Measurements from ENCODE around the gene FAM83C.

Gene FAM83C

DNA sequence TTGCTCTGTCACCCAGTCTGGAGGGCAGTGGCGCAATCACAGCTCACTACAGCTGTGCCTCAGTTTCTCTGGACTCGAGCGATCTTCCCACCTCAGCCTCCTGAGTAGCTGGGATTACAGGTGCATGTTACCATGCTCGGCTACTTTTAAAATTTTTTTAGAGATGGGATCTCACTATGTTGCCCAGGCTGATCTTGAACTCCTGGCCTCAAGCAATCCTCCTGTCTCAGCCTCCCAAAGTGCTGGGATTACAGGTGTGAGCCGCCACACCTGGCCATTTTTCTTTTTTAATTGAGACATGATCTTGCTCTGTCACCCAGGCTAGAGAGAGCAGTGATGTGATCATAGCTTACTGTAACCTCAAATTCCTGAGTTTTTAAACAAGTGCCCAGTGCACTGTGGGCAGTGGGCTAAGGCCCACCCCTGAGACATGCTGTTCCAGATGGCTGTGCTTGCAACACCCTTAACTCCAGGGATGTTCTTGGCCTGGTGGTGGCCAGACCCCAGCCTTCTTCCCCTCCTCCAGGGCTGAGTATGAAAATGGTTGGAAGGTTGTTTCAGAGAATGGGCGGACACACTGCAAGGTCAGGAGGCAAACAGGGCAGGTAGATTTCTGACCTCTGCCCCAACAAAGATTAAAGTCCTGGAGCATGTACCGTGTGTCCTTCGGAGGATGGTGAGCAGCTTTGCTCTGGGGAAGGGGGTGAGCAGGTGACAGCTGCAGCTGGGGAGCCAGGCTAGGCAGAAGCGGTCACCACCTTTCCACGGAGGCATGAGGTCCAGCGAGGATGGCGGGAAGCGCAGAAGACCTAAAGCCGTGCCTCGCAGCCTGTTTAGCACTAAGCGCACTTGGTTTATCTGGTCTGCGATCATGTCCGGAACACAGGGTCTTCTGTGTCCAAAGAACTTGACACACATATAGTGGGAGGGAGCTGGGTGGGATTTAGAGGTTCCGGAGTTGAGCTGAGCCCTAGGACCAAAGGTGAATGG is 1.4 kb upstream of the FAM83C start:
- TF ChIP-seq, protein P1, sequence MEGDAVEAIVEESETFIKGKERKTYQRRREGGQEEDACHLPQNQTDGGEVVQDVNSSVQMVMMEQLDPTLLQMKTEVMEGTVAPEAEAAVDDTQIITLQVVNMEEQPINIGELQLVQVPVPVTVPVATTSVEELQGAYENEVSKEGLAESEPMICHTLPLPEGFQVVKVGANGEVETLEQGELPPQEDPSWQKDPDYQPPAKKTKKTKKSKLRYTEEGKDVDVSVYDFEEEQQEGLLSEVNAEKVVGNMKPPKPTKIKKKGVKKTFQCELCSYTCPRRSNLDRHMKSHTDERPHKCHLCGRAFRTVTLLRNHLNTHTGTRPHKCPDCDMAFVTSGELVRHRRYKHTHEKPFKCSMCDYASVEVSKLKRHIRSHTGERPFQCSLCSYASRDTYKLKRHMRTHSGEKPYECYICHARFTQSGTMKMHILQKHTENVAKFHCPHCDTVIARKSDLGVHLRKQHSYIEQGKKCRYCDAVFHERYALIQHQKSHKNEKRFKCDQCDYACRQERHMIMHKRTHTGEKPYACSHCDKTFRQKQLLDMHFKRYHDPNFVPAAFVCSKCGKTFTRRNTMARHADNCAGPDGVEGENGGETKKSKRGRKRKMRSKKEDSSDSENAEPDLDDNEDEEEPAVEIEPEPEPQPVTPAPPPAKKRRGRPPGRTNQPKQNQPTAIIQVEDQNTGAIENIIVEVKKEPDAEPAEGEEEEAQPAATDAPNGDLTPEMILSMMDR (IDR thresholded peaks at IDR 0.05; ENCODE audit: insufficient read depth, low read depth, low read length, missing control alignments) = no peak
- no peak overlapping the region for H3K4me3 ChIP-seq (ENCODE audit: low read depth, low read length)
- DNase-seq (ENCODE audit: low read depth) = no peak

DNA sequence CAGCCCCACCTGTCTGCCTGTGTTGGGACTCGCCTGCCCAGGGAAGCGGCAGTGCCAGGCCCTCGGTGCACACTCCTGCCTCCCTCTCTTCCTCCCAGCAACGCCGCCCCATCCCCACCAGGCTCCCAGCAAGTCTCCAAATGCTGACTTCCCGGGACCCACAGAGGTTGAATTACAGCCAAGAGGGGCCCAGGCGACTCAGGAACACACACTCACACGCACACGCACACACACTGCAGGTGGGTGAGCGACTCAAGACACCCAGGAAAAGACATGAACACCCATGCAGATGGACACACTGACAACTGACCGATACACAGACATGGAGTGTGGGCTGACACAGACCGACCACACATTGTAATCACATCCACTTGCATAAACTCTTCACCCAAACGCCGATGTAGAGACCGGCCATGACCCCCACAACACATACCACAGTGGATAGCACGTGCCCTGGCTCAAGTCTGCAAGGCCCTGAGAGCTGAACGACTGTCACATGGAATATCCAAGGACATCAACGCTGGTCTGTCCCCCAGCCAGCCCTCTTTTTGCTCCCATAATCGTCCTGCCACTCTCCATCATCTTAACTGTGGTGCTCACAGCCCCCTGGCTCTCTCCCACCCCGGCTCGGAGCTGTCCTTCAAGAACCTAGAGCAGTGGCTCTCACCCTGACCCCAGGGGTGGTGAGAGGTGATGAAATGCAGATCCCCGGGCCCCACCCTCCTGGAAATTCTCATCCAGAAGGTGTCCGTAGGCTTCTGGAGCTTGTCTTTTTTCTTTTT is 470 bp upstream of the FAM83C start:
- TF ChIP-seq, protein P1 (IDR thresholded peaks at IDR 0.05; ENCODE audit: insufficient read depth, low read depth, low read length, missing control alignments) = no peak
- DNase-seq (ENCODE audit: low read depth) = no peak
- H3K4me3 ChIP-seq (ENCODE audit: low read depth, low read length) = no peak overlapping the region

DNA sequence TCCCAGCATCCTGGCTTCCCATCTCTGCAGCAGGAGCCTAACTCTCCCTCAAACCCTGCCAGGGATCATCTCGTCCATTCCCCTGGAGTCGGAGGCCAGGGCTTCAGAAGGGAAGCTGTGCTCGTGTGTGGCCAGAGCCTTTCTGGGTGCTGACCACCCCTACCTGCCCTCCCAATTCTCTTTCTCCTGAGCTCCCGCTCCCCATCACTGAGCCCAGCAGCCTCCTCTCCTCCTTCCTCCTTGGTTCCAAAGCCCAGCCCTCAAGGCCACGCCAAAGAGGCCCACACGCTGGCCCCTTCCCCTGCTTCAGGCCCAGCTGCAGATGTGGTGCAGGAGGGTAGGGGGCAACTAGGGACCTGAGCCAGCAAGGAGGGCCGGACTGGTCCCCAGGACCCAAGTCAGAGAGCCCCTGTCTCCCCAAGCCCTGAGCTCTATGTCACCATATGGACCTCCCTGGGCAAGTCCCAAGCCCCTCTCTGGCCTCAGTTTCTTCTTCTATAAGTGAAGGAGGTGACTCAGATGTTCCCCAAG is 1.3 kb downstream of the FAM83C start:
- TF ChIP-seq, protein P1 (IDR thresholded peaks at IDR 0.05; ENCODE audit: insufficient read depth, low read depth, low read length, missing control alignments) = no peak
- no peak for DNase-seq (ENCODE audit: low read depth)
- H3K4me3 ChIP-seq (ENCODE audit: low read depth, low read length) = no peak overlapping the region

DNA sequence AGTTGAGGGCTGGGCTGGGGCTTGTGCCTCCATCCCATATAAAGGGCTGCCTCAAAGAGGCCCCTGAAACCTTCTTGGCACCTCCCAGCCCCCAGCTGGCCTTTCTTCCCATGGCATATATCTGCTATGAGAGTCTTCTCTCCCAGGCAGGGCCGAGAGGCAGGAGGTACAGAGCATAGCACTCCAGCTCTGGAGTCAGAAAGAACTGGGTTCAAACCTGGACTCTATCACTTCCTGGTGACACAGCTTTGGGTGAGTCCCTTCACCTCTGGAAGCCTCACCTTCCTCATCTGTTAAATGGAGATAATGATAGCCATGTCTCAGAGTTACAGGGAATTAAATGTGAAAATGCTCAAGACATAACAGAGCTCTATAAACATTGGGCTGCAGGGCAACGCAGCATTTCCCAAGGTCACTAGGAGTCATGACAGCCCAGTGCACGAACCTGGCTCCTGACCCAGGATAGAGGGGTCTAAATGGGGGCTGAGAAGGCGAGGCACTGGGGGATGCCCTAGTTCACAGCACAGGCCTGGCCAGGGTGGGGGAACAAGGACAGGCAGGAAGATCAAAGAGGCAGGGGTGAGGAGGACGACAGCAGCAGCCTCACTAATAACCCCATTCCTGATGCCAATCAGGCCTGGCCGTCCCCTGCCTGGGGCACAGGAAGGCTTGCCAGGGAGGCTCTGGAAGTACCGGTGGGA is 1.9 kb downstream of the FAM83C start:
- TF ChIP-seq, protein P1 (IDR thresholded peaks at IDR 0.05; ENCODE audit: insufficient read depth, low read depth, low read length, missing control alignments) = no peak
- DNase-seq (ENCODE audit: low read depth) = no peak
- H3K4me3 ChIP-seq (ENCODE audit: low read depth, low read length) = no peak overlapping the region

DNA sequence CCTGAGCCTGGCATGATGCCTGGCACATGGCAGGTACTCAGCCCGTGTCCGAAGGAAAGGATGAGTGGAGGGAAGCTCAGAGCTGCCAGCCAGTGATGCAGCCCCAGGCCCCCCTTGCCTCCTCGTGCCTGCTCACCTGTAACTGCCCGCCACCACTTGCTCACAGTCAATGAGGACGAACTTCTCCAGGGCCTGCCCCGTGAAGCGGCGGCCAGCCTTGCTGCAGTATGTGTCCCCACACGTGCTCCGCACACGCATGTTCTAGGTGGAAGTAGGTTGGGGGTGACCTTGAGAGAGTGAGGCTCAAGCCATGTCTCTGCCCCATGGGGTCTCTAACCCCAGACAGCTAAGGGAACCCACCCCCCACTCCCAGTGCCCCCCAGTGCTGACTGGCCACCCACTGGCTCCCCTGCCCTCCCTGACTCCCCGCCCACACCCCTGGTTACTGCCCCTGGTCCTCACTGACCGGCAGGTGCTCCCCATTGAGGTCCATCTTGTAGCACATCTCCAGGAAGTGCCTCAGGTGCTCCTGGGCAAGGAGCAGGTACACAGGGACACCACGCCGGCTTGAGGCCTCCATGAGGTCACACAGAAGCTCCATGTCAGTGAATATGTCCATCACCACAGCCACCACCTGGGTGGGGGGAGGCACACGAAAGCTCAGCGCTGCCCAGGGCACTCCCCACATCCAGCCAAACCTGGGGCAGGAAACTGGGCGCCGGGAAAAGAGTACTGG is 3.7 kb downstream of the FAM83C start:
- no peak overlapping the region for H3K4me3 ChIP-seq (ENCODE audit: low read depth, low read length)
- TF ChIP-seq, protein P1 (IDR thresholded peaks at IDR 0.05; ENCODE audit: insufficient read depth, low read depth, low read length, missing control alignments) = no peak
- no peak for DNase-seq (ENCODE audit: low read depth)
